Kidney epithelial cell (primary cell): ENCODE data around the gene SUGCT. TPM values are rescaled to one million over a fixed set of nuclear protein-coding genes. Genes with fewer than 3 reads are reported as not detected.

Experiments used
- DNase-seq: peaks from one replicate; pipeline ENCODE4 v3.0.0-alpha.2; 2010; ENCODE audit warnings: low read depth
- H3K27me3 ChIP-seq: 2 replicates; pipeline ENCODE4 v1.6.0; 2011; ENCODE audit warnings: low read length; ENCODE audit not compliant: control insufficient read depth, insufficient read depth
- H3K36me3 ChIP-seq: 2 replicates; pipeline ENCODE4 v1.5.1; 2011; ENCODE audit warnings: low read length; ENCODE audit not compliant: control insufficient read depth, insufficient read depth
- H3K4me3 ChIP-seq: 2 replicates; pipeline ENCODE4 v1.5.1; 2011; ENCODE audit warnings: low read depth, mild to moderate bottlenecking, control low read depth, low read length
- total RNA-seq: library from RNA; depleted of rRNA; stranded (reverse); fragments of >200 nt; gene quantifications from 2 replicates; pipeline ENCODE4 v1.2.3, GENCODE V29; 2015
- TF ChIP-seq, protein P1 (sequence below): IDR thresholded peaks from 2 replicates; pipeline ENCODE4 v1.5.1; 2011; ENCODE audit warnings: mild to moderate bottlenecking, moderate library complexity, low read length, control low read depth, inconsistent platforms; ENCODE audit not compliant: insufficient read depth, poor library complexity, severe bottlenecking

SUGCT gene
- total RNA-seq, 1 donor from 2014 or later: 4.0 TPM

DNA sequence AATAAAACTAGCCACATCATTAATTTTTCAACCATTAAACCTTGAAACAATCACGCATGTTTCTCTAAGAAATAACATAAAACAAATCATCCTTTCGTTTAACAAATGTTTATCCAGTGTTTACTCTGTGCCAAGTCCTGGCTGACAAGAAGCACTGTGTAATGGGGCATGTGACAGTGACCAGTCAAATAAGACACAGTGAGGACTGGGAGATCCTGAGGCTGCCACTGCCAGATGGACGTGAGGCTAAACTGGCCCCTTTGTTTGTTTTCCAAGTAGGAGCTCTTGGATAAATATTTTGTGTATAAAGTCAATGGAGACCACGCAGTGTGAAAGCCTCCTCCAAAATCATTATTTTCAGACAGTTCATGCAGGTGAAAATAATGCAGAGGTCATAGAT is 626.2 kb downstream of the SUGCT start:
- Histone ChIP-seq H3K4me3 (no peak overlapping the region), H3K36me3 (no peaks in the 10 kb centered on the region), H3K27me3 (no peaks in the 10 kb centered on the region)
- TF ChIP-seq, protein P1, sequence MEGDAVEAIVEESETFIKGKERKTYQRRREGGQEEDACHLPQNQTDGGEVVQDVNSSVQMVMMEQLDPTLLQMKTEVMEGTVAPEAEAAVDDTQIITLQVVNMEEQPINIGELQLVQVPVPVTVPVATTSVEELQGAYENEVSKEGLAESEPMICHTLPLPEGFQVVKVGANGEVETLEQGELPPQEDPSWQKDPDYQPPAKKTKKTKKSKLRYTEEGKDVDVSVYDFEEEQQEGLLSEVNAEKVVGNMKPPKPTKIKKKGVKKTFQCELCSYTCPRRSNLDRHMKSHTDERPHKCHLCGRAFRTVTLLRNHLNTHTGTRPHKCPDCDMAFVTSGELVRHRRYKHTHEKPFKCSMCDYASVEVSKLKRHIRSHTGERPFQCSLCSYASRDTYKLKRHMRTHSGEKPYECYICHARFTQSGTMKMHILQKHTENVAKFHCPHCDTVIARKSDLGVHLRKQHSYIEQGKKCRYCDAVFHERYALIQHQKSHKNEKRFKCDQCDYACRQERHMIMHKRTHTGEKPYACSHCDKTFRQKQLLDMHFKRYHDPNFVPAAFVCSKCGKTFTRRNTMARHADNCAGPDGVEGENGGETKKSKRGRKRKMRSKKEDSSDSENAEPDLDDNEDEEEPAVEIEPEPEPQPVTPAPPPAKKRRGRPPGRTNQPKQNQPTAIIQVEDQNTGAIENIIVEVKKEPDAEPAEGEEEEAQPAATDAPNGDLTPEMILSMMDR: no peak
- no peak for DNase-seq

DNA sequence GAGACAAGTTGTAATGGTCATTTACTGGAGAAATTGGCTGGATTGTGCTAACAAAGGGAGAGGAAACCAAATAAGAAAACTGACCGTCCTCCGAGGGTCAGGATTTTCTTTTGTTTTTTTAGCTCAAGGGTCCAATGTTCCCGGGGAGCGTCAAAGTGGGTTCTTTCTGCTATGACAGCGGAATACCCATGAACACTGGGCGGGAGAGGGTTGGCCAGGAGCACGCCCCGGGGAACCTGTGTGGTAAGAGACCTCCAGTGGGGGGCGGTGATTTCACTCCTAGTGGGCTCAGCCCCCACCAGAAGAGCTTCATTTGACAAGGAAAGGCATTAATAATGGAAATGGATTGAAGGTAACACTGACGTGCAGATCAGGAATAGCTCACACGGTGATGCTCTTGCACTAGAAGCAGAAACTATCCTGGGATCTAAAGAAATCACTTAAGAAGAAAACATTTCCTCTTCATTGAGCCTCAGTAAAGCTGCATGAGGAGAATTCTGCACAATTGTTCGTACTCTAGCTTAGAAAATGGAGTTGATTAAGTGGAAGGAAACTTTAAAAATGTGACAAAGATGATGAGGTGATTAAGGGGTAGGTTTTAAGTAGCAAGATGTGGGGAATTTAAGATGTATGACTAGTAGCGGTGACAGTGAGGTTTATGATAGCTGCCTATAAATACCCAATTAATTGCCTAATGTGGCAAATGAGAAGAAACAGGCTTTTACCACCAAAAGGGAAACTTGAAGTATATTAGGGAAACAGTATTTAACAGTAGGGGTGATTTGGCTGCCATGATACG is 627.2 kb downstream of the SUGCT start:
- Histone ChIP-seq H3K36me3 (no peaks in the 10 kb centered on the region), H3K4me3 (no peak overlapping the region), H3K27me3 (no peaks in the 10 kb centered on the region)
- TF ChIP-seq, protein P1: no peak
- DNase-seq: no peak

DNA sequence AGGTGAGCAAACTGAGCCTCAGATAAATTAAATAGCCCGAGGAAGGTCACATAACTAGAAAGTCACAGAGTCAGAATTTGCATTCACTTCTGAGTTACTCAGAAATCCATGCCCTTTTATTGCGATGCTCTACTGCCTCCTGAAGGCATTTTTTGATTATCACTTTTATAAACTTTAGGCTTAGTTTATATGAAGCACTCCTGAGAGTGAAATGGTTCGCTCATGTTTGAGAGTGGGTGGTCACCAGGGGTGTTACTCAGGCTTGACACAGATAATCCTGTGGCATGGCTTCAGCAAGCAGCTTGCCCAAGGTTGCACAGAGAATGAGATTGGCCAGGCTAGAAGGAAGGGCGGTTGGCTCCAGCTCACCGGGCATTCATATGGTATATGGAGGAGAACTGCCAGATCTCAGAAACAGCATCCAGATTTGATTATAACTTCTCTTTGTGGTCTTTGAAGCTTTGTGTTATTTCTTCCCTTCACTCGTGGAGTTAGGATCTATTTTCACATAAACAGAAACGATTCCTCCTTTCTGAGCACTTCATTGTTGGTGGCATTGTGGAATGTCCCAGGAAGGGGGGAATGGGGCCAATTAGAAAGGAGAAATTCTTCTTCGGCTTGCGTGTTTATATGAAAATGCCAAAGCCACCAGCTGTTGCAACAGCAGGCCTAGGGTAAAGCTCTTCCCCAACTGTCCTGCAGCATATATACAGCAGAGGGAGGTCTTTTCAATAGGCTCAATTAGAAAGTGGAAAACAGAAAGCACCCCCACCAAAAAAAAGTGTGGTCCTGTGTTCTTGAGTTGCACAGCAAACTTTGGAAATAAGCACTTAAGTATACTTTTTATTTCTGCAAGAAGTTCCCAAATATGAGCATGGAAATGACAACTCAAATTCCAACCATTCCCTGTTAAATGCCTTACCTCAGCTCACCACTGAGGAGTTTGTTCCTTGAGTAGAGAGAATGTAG is 628.8 kb downstream of the SUGCT start:
- Histone ChIP-seq H3K36me3 (no peaks in the 10 kb centered on the region), H3K27me3 (no peaks in the 10 kb centered on the region), H3K4me3 (no peak overlapping the region)
- TF ChIP-seq, protein P1: no peak
- DNase-seq: no peak

- H3K4me3 ChIP-seq: no peak overlapping the region
- TF ChIP-seq, protein P1: no peak
- no peaks in the 10 kb centered on the region for H3K27me3 ChIP-seq
- no peak for DNase-seq
- H3K36me3 ChIP-seq: no peaks in the 10 kb centered on the region
These were observed 630.8 kb downstream of the SUGCT start for GRCh38 chr7:40765639-40766038.

GRCh38 chr7:40772096-40772495 is 637.3 kb downstream of the SUGCT start:
- no peak for DNase-seq
- H3K4me3 ChIP-seq: no peak overlapping the region
- TF ChIP-seq, protein P1: no peak
- H3K27me3 ChIP-seq: no peaks in the 10 kb centered on the region
- H3K36me3 ChIP-seq: no peaks in the 10 kb centered on the region
